Stimulated activated CD8-positive, alpha-beta memory T cell treated with anti-CD3 and anti-CD28 coated beads, Interleukin-12 subunit alpha, Interleukin-12 subunit beta, amount 100 ng/mL, for 1 hour (primary cell): Measurements from ENCODE around the gene ARID5B.
"Not testable (repeated sequence)": the region's sequence is repeated elsewhere in the genome, so short reads cannot be mapped to it uniquely, and the experiment has no call there.

Experiments
- DNase-seq: peaks from one replicate; pipeline ENCODE4 v3.0.0-alpha.2; 2020; ENCODE audit warnings: low read depth

The ARID5B gene

GRCh38 chr10:61900829-61901792 is at the start of gene ARID5B:
ARID5B (plus strand) TSS chr10:61901699; CDS start chr10:61901710, 11 bp downstream.
- DNase-seq = no peak

- DNase-seq = no peak
Observed at GRCh38 chr10:61852261-61852660, 49.2 kb upstream of the ARID5B start.

- DNase-seq = no peak
Observed at GRCh38 chr10:61855771-61856170, 45.7 kb upstream of the ARID5B start.

GRCh38 chr10:61857746-61858145 is 43.8 kb upstream of the ARID5B start:
- DNase-seq = no peak

GRCh38 chr10:61859786-61860185 is 41.7 kb upstream of the ARID5B start:
- no peak for DNase-seq

- no peak for DNase-seq
Observed at GRCh38 chr10:61860964-61861758, 40.3 kb upstream of the ARID5B start.

- DNase-seq = no peak
Observed at GRCh38 chr10:61863981-61864380, 37.5 kb upstream of the ARID5B start.

GRCh38 chr10:61866700-61867368 is 34.7 kb upstream of the ARID5B start:
- DNase-seq = no peak

GRCh38 chr10:61867374-61867773 is 34.1 kb upstream of the ARID5B start:
- not testable (repeated sequence) for DNase-seq

GRCh38 chr10:61867817-61868216 is 33.7 kb upstream of the ARID5B start:
- peak; percentile 14 for DNase-seq

- DNase-seq = no peak
Observed at GRCh38 chr10:61869041-61869675, 32.3 kb upstream of the ARID5B start.

- no peak for DNase-seq
Observed at GRCh38 chr10:61869774-61870525, 31.5 kb upstream of the ARID5B start.

GRCh38 chr10:61870526-61870895 is 31.0 kb upstream of the ARID5B start:
- no peak for DNase-seq

GRCh38 chr10:61871487-61871886 is 30.0 kb upstream of the ARID5B start:
- no peak for DNase-seq

GRCh38 chr10:61877887-61878739 is 23.4 kb upstream of the ARID5B start:
- no peak for DNase-seq

- no peak for DNase-seq
Observed at GRCh38 chr10:61878740-61879068, 22.8 kb upstream of the ARID5B start.

- no peak for DNase-seq
Observed at GRCh38 chr10:61882621-61883370, 18.7 kb upstream of the ARID5B start.

GRCh38 chr10:61883371-61884025 is 18.0 kb upstream of the ARID5B start:
- no peak for DNase-seq

GRCh38 chr10:61887772-61888171 is 13.7 kb upstream of the ARID5B start:
- no peak for DNase-seq
